Measurements from ENCODE around the gene SLC6A3.

SLC6A3 gene

DNA sequence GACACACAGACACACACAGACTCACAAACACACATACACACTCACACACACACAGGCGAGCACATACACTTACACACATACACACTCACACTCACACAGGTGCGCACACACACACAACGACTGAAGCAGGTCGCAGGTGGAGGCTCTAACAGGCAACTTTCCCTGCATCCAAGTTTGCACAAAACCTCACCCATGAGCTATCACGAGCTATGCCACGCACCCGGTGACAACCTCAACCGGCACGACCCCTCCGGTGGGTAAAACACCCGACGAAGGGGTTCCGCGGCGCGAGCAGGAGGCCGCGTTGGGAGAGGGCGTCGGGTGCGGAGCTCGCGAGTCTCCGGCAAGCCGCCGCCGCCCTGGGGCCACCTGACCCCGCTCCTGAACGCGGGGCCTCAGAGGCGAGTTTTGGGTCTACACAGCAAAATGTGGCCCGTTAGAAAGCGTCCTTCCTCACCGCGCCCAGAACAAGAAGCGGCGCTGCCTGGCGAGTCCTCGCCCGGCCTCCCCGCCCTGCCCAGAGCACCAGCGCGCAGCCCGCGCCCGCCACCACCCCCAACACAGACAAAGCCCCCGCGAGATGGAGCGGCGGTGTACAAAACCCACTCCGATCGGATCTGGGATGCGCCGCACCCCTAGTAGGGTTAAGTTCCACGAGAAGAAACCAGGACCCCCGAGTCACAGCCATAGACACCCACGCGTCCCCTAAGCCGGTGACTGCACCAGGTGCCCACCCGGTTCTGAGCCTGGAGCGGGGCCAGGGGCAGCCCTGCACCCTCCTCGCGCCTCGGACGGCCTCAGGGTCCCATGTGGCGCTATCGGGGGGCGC lies 665 bp downstream of the SLC6A3 start:
- H3K4me3 ChIP-seq (ENCODE audit: low read depth, low read length) = no peak overlapping the region
- DNase-seq (ENCODE audit: low read depth) = no peak

DNA sequence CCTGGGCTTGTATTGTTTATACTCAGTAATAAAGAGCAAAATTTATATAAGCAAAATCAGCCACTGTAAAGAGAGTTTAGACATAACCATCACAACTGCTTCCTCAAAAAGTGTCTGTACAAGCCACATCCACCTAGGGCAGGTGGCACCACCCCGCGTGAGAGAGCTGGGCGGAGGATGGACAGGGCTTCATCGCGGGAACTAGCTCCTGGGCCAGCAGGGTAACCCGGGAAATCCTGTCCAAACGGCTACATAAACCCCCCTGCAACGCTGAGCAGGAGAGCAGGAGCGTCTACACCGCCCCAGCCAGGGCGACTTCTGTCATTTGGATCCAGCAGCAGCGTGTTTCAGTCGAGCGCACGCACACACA lies 1.3 kb downstream of the SLC6A3 start:
- no peak overlapping the region for H3K4me3 ChIP-seq (ENCODE audit: low read depth, low read length)
- no peak for DNase-seq (ENCODE audit: low read depth)

- DNase-seq (ENCODE audit: low read depth) = no peak
- no peak overlapping the region for H3K4me3 ChIP-seq (ENCODE audit: low read depth, low read length)
Observed at GRCh38 chr5:1443171-1443570, 2.1 kb downstream of the SLC6A3 start.

GRCh38 chr5:1442222-1443145 lies 2.8 kb downstream of the SLC6A3 start:
- DNase-seq (ENCODE audit: low read depth) = no peak

DNA sequence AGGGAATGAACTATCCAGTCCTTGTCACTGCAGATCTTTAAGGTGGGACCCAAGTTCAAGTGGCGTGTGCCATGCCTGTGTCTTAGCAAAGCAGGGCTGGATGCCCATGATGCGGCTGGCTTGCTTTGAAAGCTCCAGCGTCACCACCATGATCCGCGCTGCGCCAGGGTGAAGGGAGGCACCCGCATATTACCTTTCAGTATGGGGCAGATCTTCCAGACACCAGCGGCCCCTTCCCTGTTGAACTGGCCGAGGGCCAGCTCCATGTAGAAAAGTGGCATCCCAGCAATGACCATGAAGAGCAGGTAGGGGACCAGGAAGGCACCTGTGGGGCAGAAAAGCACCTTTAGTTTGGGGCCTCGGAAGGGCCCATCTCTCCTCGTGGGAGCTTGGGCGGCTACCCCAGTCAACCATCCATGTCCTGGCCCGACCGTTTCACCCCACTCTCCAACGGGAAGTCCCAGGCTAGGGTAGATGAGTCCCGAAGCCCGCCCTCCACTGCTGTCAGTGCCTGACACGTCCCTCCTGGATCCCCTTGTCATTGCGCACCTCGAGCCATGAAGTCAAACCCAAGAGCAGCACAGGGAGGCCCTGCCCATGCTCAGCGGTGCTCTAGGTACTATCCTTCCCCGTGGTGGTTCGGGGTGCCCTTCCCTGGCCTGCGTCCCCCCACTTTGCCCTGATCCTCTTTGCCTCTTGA lies 3.9 kb downstream of the SLC6A3 start:
- no peak for DNase-seq (ENCODE audit: low read depth)
- H3K4me3 ChIP-seq (ENCODE audit: low read depth, low read length) = no peak overlapping the region

More at GRCh38 chr5:1442222-1443145, 2.8 kb downstream of the SLC6A3 start:
- no peak overlapping the region for H3K4me3 ChIP-seq (ENCODE audit: low read depth, low read length)

- DNase-seq (ENCODE audit: low read depth) = no peak
- no peak overlapping the region for H3K4me3 ChIP-seq (ENCODE audit: low read depth, low read length)
Observed at GRCh38 chr5:1440098-1440493, 5.1 kb downstream of the SLC6A3 start.

- no peak for DNase-seq (ENCODE audit: low read depth)
- no peak overlapping the region for H3K4me3 ChIP-seq (ENCODE audit: low read depth, low read length)
Observed at GRCh38 chr5:1439388-1440097, 5.7 kb downstream of the SLC6A3 start.

DNA sequence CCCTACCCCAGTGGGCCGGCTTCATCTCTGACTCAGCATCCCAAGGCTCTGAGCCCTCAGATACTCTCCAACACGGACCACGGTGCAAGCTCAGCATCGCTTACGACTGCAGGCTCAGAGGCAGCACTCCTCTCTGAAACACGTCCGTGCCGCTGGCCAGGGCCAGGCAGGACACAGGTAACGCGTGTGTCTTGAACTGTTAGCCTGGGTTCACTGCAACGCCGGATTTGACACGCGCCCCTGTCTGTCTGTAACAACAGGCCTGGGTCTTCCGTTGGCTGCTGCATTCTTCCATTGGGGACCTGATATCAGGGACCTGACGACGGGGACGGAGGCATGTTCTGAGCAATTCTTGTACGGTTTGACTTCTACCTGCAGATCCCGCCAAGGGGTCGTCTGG lies 6.4 kb downstream of the SLC6A3 start:
- no peak overlapping the region for H3K4me3 ChIP-seq (ENCODE audit: low read depth, low read length)
- DNase-seq (ENCODE audit: low read depth) = no peak

- no peak for DNase-seq (ENCODE audit: low read depth)
Observed at GRCh38 chr5:1437876-1438559, 7.2 kb downstream of the SLC6A3 start.

GRCh38 chr5:1437226-1437829 lies 7.9 kb downstream of the SLC6A3 start:
- no peak for DNase-seq (ENCODE audit: low read depth)
- H3K4me3 ChIP-seq (ENCODE audit: low read depth, low read length) = no peak overlapping the region

More at GRCh38 chr5:1437876-1438559, 7.2 kb downstream of the SLC6A3 start:
- no peak overlapping the region for H3K4me3 ChIP-seq (ENCODE audit: low read depth, low read length)

GRCh38 chr5:1436681-1437080 lies 8.6 kb downstream of the SLC6A3 start:
- DNase-seq (ENCODE audit: low read depth) = no peak
- no peak overlapping the region for H3K4me3 ChIP-seq (ENCODE audit: low read depth, low read length)

GRCh38 chr5:1436036-1436435 lies 9.2 kb downstream of the SLC6A3 start:
- no peak for DNase-seq (ENCODE audit: low read depth)
- H3K4me3 ChIP-seq (ENCODE audit: low read depth, low read length) = no peak overlapping the region

DNA sequence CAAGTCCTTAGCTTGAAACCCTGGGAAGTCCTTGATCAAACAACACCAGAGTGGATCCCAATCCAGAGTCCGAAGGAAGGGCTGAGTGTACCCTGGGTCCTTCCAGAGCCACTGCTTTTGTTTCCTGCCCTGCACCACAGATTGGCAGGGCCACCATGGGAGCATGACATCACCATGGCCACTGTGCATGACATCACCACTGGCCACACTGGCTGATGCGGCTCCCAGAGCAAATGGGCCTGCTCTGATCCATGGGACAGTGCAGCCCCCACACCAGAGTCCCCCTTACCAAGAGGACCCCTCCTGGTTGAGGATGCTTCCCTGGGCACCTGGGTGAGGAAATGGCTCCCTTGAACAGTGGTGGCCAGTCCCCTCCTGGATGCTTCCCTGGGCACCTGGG lies 9.9 kb downstream of the SLC6A3 start:
- H3K4me3 ChIP-seq (ENCODE audit: low read depth, low read length) = no peak overlapping the region
- no peak for DNase-seq (ENCODE audit: low read depth)

- H3K4me3 ChIP-seq (ENCODE audit: low read depth, low read length) = no peak overlapping the region
- no peak for DNase-seq (ENCODE audit: low read depth)
Observed at GRCh38 chr5:1432296-1432695, 12.9 kb downstream of the SLC6A3 start.

- no peak for DNase-seq (ENCODE audit: low read depth)
Observed at GRCh38 chr5:1431896-1432295, 13.3 kb downstream of the SLC6A3 start.

DNA sequence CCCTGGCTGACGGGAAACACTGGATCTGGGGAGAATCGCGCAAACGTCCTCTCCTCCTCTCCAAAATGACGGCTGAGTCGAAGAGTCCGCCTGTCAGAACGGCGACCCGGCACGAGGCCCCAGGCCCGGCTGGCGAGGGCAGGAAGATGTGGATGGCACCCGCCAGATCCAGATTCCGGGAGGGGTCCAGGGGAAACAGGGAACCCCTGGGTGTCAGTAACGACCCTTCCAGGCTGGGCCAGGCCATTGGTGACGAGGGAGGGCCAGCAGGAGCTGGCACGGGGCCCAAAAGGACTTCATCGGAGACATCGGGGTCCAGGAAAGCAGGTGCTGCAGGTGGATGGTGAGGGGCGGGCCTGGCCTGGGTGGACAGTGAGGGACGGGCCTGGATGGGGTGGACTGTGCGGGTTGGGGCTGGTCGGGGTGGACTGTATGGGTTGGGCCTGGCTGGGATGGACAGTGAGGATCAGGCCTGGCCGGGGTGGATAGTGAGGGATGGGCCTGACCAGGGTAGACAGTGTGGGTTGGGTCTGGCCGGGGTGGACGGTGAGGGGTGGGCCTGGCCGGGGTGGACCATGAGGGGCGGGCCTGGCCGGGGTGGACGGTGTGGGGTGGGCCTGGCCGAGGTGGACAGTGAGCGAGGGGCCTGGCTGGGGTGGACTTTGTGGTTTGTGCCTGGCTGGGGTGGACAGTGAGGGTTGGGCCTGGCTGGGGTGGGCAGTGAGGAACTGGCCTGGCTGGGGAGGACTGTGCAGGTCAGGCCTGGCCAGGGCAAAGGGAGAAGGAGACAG lies 14.0 kb downstream of the SLC6A3 start:
- no peak for DNase-seq (ENCODE audit: low read depth)
- no peak overlapping the region for H3K4me3 ChIP-seq (ENCODE audit: low read depth, low read length)

More at GRCh38 chr5:1431896-1432295, 13.3 kb downstream of the SLC6A3 start:
- no peak overlapping the region for H3K4me3 ChIP-seq (ENCODE audit: low read depth, low read length)

DNA sequence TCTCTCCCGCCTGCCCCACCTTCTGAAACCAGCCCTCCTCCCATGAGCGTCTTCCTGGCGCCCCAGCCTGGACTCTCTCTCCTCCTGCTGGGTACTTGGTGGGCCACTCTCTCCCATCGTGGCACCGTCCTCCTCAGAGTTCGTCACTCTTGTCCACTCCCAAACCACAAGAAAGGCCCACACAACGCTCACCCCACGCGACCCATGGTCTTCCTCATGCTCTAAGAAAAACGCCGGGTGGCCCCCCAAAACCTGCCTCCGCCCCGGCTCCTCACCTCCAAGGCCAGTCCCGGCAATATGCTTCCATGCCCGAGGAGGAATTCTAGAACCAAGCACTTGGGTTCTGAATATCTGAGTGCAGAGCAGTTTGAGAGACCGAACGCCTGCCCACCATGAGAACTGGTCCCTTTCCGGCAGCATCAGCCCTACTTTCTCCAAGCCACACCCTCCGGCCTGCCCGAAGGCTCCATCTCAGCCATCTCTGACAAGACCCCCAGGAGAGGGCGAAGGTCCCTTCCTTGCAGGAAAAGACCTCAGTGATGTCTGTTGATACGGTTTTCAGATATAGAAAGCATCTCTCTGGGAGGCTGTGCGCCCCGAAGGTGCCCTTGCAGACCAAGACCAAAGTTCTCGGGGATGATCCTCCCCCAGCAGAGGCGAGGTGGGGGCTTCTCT lies 15.0 kb downstream of the SLC6A3 start:
- no peak overlapping the region for H3K4me3 ChIP-seq (ENCODE audit: low read depth, low read length)
- no peak for DNase-seq (ENCODE audit: low read depth)
